Measurements from ENCODE around the gene MTA1.
A peak's percentile ranks its signal among the peaks of the same experiment; 100 is the strongest.

Gene MTA1

DNA sequence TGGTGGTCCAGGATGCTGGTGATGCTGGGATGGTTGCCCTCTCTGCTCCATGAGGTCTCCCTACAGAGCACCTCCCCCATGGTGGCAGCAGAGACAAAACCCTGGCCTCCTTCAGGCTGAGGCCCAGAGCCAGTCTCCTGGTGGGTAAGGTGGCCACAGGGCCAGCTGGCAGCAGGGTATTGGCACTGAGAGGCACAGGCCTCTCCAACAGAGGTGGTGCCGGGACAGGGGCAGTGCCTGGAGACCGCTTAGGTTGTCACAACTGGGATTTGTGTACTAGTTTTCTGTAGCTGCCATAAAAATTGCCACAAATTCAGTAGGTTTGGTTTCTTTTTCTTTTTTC, 6.1 kb upstream of the MTA1 start:
- no peaks in the 10 kb centered on the region for H3K9me3 ChIP-seq (ENCODE audit: control insufficient read depth in 1 of 2, low read length in 2 of 2)
- H3K27ac ChIP-seq (ENCODE audit: low read length): no peak overlapping the region
- peaks cover 9% of the 10 kb centered on the region for H3K27me3 ChIP-seq (ENCODE audit: low read depth, low read length)
- no peak overlapping the region for H3K4me3 ChIP-seq (ENCODE audit: low read depth in 1 of 2, low read length in 2 of 2)
- peaks cover 0 to 20% of the 10 kb centered on the region in 2 donors for H3K4me1 ChIP-seq (ENCODE audit: control insufficient read depth in 1 of 2, insufficient read depth in 2 of 2, low read length in 2 of 2)
- no peaks in the 10 kb centered on the region for H3K36me3 ChIP-seq (ENCODE audit: control insufficient read depth in 1 of 2, insufficient read depth in 2 of 2, low read length in 2 of 2)

DNA sequence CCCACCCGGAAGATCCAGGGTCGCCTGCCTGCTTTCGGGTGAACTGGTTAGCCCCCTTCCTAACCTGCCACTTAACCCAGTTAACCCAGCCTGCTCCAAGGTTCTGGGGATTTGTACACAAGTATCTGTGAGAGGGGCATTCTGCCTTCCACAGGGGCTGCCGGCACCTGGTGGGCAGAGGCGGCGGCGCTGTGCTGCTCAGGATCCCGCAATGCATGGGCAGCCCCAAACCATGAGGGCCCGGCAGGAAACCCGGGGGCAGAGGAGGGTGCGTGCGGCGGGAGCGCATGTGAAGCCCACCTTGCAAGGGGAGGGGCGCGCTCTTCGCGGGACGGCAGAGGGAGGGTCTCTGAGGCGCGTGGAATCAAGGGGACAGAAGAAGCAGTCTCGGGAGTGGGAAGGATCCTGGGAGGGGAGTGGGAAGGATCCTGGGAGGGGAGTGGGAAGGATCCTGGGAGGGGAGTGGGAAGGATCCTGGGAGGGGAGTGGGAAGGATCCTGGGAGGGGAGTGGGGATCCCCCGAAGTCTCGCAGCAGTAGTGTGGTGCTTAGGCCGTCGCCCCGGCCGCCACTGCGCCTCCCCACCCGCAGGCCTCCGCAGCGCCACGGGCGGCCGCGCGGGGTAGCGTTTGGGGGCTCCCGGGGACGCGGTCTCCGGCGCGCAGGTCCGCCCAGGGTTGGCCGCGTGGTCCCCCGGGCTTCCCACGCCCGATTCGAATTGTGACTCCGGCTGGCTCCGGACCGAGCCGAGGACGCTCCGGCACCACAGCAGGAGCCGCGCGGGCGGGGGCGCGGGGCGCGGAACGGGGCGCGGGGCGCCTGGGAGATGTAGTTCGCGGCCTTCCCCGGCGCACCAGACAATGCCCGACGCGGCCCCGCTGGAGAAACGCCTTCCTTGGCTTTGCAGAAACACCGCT, 4.9 kb upstream of the MTA1 start:
- H3K27ac ChIP-seq (ENCODE audit: low read length): no peak overlapping the region
- H3K9me3 ChIP-seq (ENCODE audit: control insufficient read depth in 1 of 2, low read length in 2 of 2): no peaks in the 10 kb centered on the region
- H3K4me1 ChIP-seq (ENCODE audit: control insufficient read depth in 1 of 2, insufficient read depth in 2 of 2, low read length in 2 of 2): peaks cover 0 to 30% of the 10 kb centered on the region in 2 donors
- H3K4me3 ChIP-seq (ENCODE audit: low read depth in 1 of 2, low read length in 2 of 2): peak overlapping the region; percentile 33 to 63
- H3K36me3 ChIP-seq (ENCODE audit: control insufficient read depth in 1 of 2, insufficient read depth in 2 of 2, low read length in 2 of 2): no peaks in the 10 kb centered on the region
- H3K27me3 ChIP-seq (ENCODE audit: low read depth, low read length): peaks cover 9% of the 10 kb centered on the region

DNA sequence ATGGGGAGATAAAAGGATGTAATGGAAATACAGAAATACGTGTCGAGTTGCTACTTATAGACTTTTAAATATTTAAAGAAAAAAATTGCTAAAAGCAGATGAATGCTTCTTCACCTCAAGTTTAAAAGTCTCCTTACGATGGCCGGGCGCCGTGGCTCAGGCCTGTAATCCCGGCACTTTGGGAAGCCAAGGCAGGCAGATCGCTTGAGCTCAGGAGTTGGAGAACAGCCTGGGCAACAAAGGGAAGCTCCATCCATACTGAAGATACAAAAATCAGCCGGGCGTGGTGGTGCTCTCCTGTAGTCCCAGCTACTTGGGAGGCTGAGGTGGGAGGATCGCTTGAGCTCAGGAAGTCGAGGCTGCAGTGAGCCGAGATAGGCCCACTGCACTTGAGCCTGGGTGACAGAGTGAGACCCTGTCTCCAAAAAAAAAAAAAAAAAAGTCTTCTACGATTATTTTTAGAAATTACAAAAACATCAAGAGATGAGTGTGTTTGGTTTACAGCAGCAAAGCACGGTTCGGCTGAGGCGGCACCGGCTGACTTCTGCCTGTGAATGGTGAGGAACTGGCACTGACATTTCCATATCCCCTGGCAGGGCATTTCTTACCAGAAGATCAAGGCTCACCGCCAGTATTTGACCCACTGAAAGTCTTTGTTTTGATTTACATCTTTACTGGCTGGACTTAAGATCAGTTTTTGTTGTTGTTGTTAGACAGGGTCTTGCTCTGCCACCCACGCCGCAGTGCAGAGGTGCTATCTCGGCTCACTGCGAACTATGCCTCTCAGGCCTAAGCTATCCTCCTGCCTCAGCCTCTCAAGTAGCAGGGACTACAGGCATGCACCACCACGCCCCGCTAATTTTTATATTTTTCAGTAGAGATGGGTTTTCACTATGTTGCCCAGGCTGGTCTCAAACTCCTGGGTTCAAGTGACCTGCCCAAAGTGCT, 3.9 kb upstream of the MTA1 start:
- peak overlapping the region; percentile 33 to 63 for H3K4me3 ChIP-seq (ENCODE audit: low read depth in 1 of 2, low read length in 2 of 2)
- no peaks in the 10 kb centered on the region for H3K36me3 ChIP-seq (ENCODE audit: control insufficient read depth in 1 of 2, insufficient read depth in 2 of 2, low read length in 2 of 2)
- no peaks in the 10 kb centered on the region for H3K9me3 ChIP-seq (ENCODE audit: control insufficient read depth in 1 of 2, low read length in 2 of 2)
- peaks cover 0 to 31% of the 10 kb centered on the region in 2 donors for H3K4me1 ChIP-seq (ENCODE audit: control insufficient read depth in 1 of 2, insufficient read depth in 2 of 2, low read length in 2 of 2)
- H3K27me3 ChIP-seq (ENCODE audit: low read depth, low read length): peaks cover 9% of the 10 kb centered on the region
- no peak overlapping the region for H3K27ac ChIP-seq (ENCODE audit: low read length)

DNA sequence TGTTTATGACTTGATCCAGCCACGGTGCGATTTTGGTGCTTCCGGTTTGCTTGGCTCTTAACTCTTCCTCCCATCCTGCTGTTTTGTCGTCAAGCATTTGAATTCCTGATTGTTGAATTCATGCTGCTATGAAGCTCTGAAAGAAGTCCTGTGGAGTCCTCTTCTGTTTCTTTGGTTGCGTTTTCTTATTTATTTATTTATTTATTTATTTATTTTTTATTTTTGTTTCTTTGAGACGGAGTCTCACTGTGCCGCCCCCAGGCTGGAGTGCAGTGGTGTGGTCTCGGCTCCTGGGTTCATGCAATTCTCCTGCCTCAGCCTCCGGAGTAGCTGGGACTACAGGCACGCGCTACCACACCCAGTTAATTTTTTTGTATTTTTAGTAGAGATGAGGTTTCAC, 3.0 kb upstream of the MTA1 start:
- H3K27me3 ChIP-seq (ENCODE audit: low read depth, low read length): peaks cover 7% of the 10 kb centered on the region
- H3K4me3 ChIP-seq (ENCODE audit: low read depth in 1 of 2, low read length in 2 of 2): no peak overlapping the region
- no peaks in the 10 kb centered on the region for H3K9me3 ChIP-seq (ENCODE audit: control insufficient read depth in 1 of 2, low read length in 2 of 2)
- H3K4me1 ChIP-seq (ENCODE audit: control insufficient read depth in 1 of 2, insufficient read depth in 2 of 2, low read length in 2 of 2): peaks cover 1 to 33% of the 10 kb centered on the region in 2 donors
- H3K27ac ChIP-seq (ENCODE audit: low read length): no peak overlapping the region
- H3K36me3 ChIP-seq (ENCODE audit: control insufficient read depth in 1 of 2, insufficient read depth in 2 of 2, low read length in 2 of 2): no peaks in the 10 kb centered on the region

DNA sequence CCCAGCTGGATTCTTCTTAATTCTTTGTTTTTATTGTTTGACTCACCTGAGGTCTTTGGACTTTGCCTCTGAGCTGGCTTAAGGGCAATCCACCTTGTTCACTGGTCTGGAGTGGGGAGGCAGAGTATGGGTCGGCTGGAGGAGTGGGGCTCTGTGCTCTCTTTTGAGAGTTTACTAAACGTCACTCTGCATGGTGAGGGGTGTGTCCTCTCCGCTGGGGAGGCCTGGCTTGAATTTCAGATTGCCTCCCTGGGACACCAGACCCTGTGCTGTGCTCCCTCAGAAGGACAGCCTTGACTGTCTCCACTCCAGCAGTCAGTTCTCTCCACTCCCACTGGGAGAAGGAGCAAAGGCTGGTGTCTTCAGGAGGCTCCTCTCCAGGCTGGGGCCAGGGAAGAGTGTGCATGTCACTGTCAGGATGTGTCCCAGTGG, 1.9 kb upstream of the MTA1 start:
- Histone ChIP-seq H3K27me3 (ENCODE audit: low read depth, low read length) (no peaks in the 10 kb centered on the region), H3K4me3 (ENCODE audit: low read depth in 1 of 2, low read length in 2 of 2) (no peak overlapping the region), H3K9me3 (ENCODE audit: control insufficient read depth in 1 of 2, low read length in 2 of 2) (no peaks in the 10 kb centered on the region), H3K4me1 (ENCODE audit: control insufficient read depth in 1 of 2, insufficient read depth in 2 of 2, low read length in 2 of 2) (peaks cover 4 to 41% of the 10 kb centered on the region in 2 donors), H3K27ac (ENCODE audit: low read length) (no peak overlapping the region), H3K36me3 (ENCODE audit: control insufficient read depth in 1 of 2, insufficient read depth in 2 of 2, low read length in 2 of 2) (no peaks in the 10 kb centered on the region)

DNA sequence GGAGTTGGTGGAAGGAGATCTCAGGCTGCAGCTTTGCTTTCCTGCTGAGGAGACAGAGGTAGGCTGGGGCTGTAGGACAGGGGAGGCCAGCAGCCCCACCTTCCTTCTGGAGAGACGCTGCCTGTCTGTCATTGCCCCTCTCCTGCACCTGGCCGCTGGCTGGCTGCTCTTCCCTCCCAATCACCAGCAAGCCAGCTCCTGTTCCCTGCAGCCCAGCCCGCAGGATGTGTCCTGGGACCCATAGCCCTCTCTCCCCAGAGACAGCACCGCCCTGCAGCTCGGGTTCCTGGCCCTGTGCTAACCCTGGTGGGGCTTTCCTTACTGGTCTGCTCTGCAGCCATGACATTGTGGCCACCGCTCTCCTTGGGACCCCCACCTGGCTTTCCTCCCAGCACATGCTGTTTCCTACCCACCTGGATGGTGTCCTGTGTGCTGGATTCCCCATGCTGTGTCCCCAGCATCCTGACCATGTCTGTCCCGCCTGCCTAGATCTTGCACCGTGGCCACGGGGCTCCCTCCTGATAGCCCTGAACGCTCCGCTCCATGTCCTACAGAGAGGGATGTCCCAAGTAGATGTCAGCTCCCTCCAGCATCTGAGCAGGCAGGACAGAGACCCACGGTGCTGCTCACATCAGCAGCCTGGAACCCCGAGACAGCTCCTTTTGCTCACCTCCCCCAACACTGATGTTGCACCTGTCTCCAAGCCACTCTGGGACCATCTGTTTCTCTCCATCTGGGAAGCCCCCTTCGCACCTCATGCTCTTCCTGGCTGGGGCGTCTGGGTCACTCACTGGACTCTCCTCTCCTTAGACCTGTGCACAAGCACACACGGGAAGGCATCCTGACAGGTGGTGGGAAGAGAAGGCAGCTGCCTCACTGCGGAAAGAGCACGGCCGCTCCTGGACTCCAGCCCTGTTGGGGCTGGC, 1.1 kb upstream of the MTA1 start:
- Histone ChIP-seq H3K4me1 (ENCODE audit: control insufficient read depth in 1 of 2, insufficient read depth in 2 of 2, low read length in 2 of 2) (peaks cover 4 to 42% of the 10 kb centered on the region in 2 donors), H3K27me3 (ENCODE audit: low read depth, low read length) (no peaks in the 10 kb centered on the region), H3K27ac (ENCODE audit: low read length) (no peak overlapping the region), H3K4me3 (ENCODE audit: low read depth in 1 of 2, low read length in 2 of 2) (peak overlapping the region; percentile 56 to 69), H3K9me3 (ENCODE audit: control insufficient read depth in 1 of 2, low read length in 2 of 2) (no peaks in the 10 kb centered on the region), H3K36me3 (ENCODE audit: control insufficient read depth in 1 of 2, insufficient read depth in 2 of 2, low read length in 2 of 2) (no peaks in the 10 kb centered on the region)

DNA sequence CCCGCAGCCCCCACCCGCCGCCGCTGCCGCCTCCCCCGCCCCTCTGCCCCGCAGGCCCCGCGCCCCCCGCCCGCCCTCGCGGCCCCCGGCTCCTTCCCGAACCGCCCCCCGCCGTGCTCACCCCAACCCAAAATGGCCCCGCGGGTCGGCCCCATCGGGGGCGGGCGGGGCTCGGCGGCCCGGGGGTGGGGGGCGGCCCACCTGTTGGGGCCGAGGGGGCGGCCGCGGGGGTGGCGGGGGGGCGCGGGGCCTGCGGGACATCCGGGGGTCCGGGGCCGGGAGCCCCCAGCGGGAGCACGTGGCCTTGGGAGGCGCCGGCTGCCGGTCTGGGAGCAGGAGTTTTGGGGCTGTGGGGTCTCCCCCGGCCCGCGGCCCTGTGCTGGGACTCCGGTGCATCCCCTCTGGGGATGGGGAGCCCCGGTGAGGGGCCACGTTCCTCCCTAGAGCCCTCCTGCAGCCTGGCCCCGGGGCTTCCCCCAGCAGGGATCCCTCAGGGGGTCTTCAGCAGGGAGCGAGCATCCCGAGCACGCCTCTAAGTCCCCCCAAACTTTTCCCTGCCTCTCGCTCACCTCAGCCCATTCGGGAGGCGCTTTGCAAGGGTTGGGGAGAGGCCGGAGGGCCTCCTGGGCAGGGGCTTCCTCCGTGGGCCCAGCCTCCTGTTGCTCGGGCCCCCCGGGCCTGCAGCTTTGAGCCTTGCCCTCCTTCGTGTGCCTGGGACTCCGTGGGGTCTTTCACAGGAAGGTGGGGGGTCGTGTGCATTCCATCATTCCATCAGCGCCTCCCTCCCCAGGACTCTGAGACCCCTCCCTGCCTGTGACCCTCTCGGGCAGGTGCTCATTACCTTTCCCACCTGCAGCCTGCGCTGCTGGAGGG, 710 bp downstream of the MTA1 start:
- no peaks in the 10 kb centered on the region for H3K9me3 ChIP-seq (ENCODE audit: control insufficient read depth in 1 of 2, low read length in 2 of 2)

DNA sequence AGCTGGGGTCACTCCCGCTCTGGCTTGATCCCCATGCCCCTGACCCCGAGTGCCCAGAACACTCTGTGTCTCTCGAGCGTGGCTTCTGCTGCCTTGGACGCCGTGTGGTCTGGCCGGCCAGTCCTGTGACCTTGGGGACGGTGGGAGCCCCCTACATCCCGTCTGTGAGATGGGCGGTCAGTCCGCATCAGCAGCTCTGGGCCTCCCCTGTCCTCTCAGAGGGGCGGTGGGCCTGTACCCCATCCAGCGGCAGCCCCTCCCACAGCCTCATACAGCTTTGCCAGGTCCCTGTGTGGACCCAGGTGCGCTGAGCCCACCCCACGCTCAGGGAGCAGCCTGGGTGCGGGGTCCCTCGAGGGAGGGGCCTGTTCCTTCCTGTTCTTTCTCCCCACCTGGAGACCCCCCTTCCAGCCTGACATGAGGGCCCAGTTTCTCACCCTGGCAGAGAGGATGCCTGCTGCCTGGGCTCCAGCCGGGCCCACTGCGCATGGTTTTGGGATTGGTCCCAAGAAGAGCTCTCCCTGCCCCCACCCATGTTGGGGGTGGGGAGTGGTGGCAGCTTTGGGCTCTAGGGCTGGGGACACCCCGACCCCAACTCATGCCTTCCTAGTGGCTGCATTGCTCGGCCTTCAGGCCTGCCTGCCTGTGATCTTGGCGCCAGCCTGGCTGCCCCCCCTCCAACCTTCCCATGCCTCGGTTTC, 1.5 kb downstream of the MTA1 start:
- H3K36me3 ChIP-seq (ENCODE audit: control insufficient read depth in 1 of 2, insufficient read depth in 2 of 2, low read length in 2 of 2): no peaks in the 10 kb centered on the region
- H3K27me3 ChIP-seq (ENCODE audit: low read depth, low read length): no peaks in the 10 kb centered on the region
- peak overlapping the region; percentile 23 for H3K27ac ChIP-seq (ENCODE audit: low read length)
- H3K4me3 ChIP-seq (ENCODE audit: low read depth in 1 of 2, low read length in 2 of 2): peak overlapping the region; percentile 69 to 76
- H3K9me3 ChIP-seq (ENCODE audit: control insufficient read depth in 1 of 2, low read length in 2 of 2): no peaks in the 10 kb centered on the region
- H3K4me1 ChIP-seq (ENCODE audit: control insufficient read depth in 1 of 2, insufficient read depth in 2 of 2, low read length in 2 of 2): peaks cover 4 to 36% of the 10 kb centered on the region in 2 donors

More for the DNA sequence above, 710 bp downstream of the MTA1 start:
- Histone ChIP-seq H3K4me3 (ENCODE audit: low read depth in 1 of 2, low read length in 2 of 2) (peak overlapping the region; percentile 69 to 76), H3K27ac (ENCODE audit: low read length) (peak overlapping the region; percentile 23), H3K36me3 (ENCODE audit: control insufficient read depth in 1 of 2, insufficient read depth in 2 of 2, low read length in 2 of 2) (no peaks in the 10 kb centered on the region), H3K27me3 (ENCODE audit: low read depth, low read length) (no peaks in the 10 kb centered on the region), H3K4me1 (ENCODE audit: control insufficient read depth in 1 of 2, insufficient read depth in 2 of 2, low read length in 2 of 2) (peaks cover 4 to 38% of the 10 kb centered on the region in 2 donors)

DNA sequence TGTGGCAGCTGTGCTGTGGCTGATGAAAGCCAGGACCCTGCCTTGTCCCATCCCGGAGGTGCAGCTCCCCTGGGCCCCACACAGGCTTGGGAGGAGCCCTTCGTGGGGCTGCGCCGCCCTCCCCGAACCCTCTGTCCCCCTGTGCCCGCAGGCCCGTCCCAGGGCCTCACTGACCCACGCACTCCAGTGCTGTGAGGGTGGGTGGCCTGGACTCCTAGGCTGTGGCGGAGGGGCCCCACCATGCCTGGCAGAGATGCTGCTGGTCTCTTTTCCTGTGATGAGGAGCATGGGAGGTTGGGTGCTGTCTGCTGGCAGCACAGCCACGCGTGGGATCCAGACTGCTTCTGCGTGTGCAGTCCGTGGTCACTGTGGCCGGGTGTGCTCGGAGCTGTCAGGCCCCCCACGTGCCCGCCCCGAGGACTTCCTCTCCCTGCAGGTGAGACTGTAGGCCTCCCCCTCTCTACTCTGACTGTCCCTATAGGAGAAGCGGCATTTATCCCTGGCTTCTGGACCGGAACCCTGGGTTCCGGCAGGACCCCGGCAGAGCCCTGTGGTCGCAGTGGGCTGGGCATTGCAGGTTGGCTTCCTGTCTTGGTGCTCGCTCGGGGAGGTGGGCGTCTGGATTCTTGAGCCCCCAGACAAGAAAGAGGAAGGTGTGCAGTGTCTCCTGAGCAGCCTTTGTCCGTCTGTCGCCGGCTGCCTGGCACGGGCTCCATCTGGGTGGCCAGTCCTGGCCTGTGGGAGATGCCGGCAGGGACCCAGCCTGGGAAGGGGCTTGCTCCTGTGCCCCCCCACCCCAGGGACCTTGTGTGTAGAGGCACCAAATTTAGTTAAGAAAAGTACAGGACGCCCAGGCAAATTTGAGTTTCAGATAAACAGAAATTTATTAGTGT, 2.3 kb downstream of the MTA1 start:
- Histone ChIP-seq H3K9me3 (ENCODE audit: control insufficient read depth in 1 of 2, low read length in 2 of 2) (no peaks in the 10 kb centered on the region), H3K27me3 (ENCODE audit: low read depth, low read length) (no peaks in the 10 kb centered on the region), H3K4me1 (ENCODE audit: control insufficient read depth in 1 of 2, insufficient read depth in 2 of 2, low read length in 2 of 2) (peaks cover 4 to 36% of the 10 kb centered on the region in 2 donors), H3K27ac (ENCODE audit: low read length) (no peak overlapping the region), H3K4me3 (ENCODE audit: low read depth in 1 of 2, low read length in 2 of 2) (peak overlapping the region in 1 of 2 donors; percentile 69), H3K36me3 (ENCODE audit: control insufficient read depth in 1 of 2, insufficient read depth in 2 of 2, low read length in 2 of 2) (peaks cover 0 to 6% of the 10 kb centered on the region in 2 donors)

All from muscle layer of duodenum (tissue), 2 donors.